H9 (cell line): ENCODE data around the gene CRTAP. TPM values are rescaled to one million over a fixed set of nuclear protein-coding genes. Genes with fewer than 3 reads are reported as not detected.

Experiments
- DNase-seq: peaks from one replicate; pipeline ENCODE4 v3.0.0-alpha.2; 2017
- H2AFZ ChIP-seq: one replicate; pipeline ENCODE4 v1.6.1; 2013; ENCODE audit warnings: mild to moderate bottlenecking, low read length, control low read depth, moderate library complexity
- H2AK5ac ChIP-seq: 2 replicates; pipeline ENCODE4 v1.6.1; 2013; ENCODE audit warnings: low read length, control low read depth, mixed read lengths; ENCODE audit not compliant: insufficient read length
- H2BK120ac ChIP-seq: one replicate; pipeline ENCODE4 v1.6.1; 2013; ENCODE audit warnings: low read depth, mild to moderate bottlenecking, low read length, control low read depth, inconsistent platforms; ENCODE audit not compliant: poor library complexity, severe bottlenecking
- H2BK12ac ChIP-seq: 2 replicates; pipeline ENCODE4 v1.6.1; 2013; ENCODE audit warnings: low read length, control low read depth, mixed read lengths, low read depth; ENCODE audit not compliant: insufficient read length
- H2BK15ac ChIP-seq: 2 replicates; pipeline ENCODE4 v1.6.1; 2013; ENCODE audit warnings: low read depth, low read length, control low read depth
- H2BK20ac ChIP-seq: one replicate; pipeline ENCODE4 v1.6.1; 2013; ENCODE audit warnings: low read depth, mild to moderate bottlenecking, low read length, control low read depth, inconsistent platforms; ENCODE audit not compliant: poor library complexity, severe bottlenecking
- H2BK5ac ChIP-seq: 2 replicates; pipeline ENCODE4 v1.6.1; 2013; ENCODE audit warnings: low read length, control low read depth, mixed read lengths; ENCODE audit not compliant: insufficient read length
- H3K14ac ChIP-seq: 2 replicates; pipeline ENCODE4 v1.6.1; 2013; ENCODE audit warnings: low read length, control low read depth; ENCODE audit not compliant: insufficient read depth
- H3K18ac ChIP-seq: 2 replicates; pipeline ENCODE4 v1.6.1; 2013; ENCODE audit warnings: low read depth, mild to moderate bottlenecking, mixed read lengths, low read length, control low read depth; ENCODE audit not compliant: insufficient read length
- H3K23ac ChIP-seq: 2 replicates; pipeline ENCODE4 v1.6.1; 2013; ENCODE audit warnings: low read length, control low read depth, mixed read lengths, low read depth; ENCODE audit not compliant: insufficient read length
- H3K23me2 ChIP-seq: 2 replicates; pipeline ENCODE4 v1.6.1; 2013; ENCODE audit warnings: low read depth, mild to moderate bottlenecking, mixed read lengths, low read length, control low read depth; ENCODE audit not compliant: insufficient read length, poor library complexity, severe bottlenecking
- H3K27ac ChIP-seq: 2 replicates; pipeline ENCODE4 v1.5.1; 2013; ENCODE audit warnings: low read length, control low read depth, mixed read lengths, low read depth; ENCODE audit not compliant: insufficient read length
- H3K27me3 ChIP-seq: 2 replicates; pipeline ENCODE4 v1.6.1; 2013; ENCODE audit warnings: low read length, control low read depth, inconsistent platforms; ENCODE audit not compliant: insufficient read depth
- H3K4ac ChIP-seq: 2 replicates; pipeline ENCODE4 v1.6.1; 2013; ENCODE audit warnings: low read depth, mild to moderate bottlenecking, control low read depth, inconsistent platforms, low read length, moderate library complexity
- H3K4me1 ChIP-seq: 2 replicates; pipeline ENCODE4 v1.6.1; 2013; ENCODE audit warnings: low read length, control low read depth, inconsistent platforms; ENCODE audit not compliant: insufficient read depth
- H3K4me2 ChIP-seq: 2 replicates; pipeline ENCODE4 v1.6.1; 2013; ENCODE audit warnings: low read length, control low read depth, mixed read lengths; ENCODE audit not compliant: insufficient read length, insufficient read depth
- H3K56ac ChIP-seq: 2 replicates; pipeline ENCODE4 v1.6.1; 2013; ENCODE audit warnings: low read depth, mild to moderate bottlenecking, mixed read lengths, low read length, control low read depth; ENCODE audit not compliant: insufficient read length
- H3K79me1 ChIP-seq: 2 replicates; pipeline ENCODE4 v1.6.1; 2013; ENCODE audit warnings: low read depth, mild to moderate bottlenecking, moderate library complexity, low read length, control low read depth, inconsistent platforms; ENCODE audit not compliant: insufficient read depth, poor library complexity, severe bottlenecking
- H3K79me2 ChIP-seq: 2 replicates; pipeline ENCODE4 v1.6.1; 2013; ENCODE audit warnings: low read length, control low read depth, inconsistent platforms; ENCODE audit not compliant: insufficient read depth
- H3K9ac ChIP-seq: 2 replicates; pipeline ENCODE4 v1.6.1; 2013; ENCODE audit warnings: low read length, control low read depth, mixed read lengths; ENCODE audit not compliant: insufficient read length; ENCODE audit errors: extremely low read depth
- H3K9me3 ChIP-seq: one replicate; pipeline ENCODE4 v1.6.1; 2013; ENCODE audit warnings: low read depth, low read length, inconsistent platforms; ENCODE audit not compliant: control insufficient read depth
- H3T11ph ChIP-seq: one replicate; pipeline ENCODE4 v1.6.1; 2013; ENCODE audit warnings: mild to moderate bottlenecking, low read length, control low read depth, inconsistent platforms
- H4K20me1 ChIP-seq: one replicate; pipeline ENCODE4 v1.6.1; 2013; ENCODE audit not compliant: control insufficient read depth, insufficient read length, insufficient read depth
- H4K5ac ChIP-seq: 2 replicates; pipeline ENCODE4 v1.6.1; 2013; ENCODE audit warnings: low read depth, mild to moderate bottlenecking, mixed read lengths, low read length, control low read depth; ENCODE audit not compliant: insufficient read length
- H4K8ac ChIP-seq: replicated peaks from 2 replicates; pipeline ENCODE4 v1.6.1; 2013; ENCODE audit warnings: low read length, control low read depth, mixed read lengths, low read depth; ENCODE audit not compliant: insufficient read length
- H4K91ac ChIP-seq: 2 replicates; pipeline ENCODE4 v1.6.1; 2013; ENCODE audit warnings: low read depth, mild to moderate bottlenecking, moderate library complexity, mixed read lengths, low read length, control low read depth; ENCODE audit not compliant: insufficient read length
- H3K27ac Mint-ChIP-seq, 3 experiments: 2 replicates in 2 of 3; 3 replicates in 1 of 3; pipeline ENCODE4 v1.8.0; 2020 to 2021; ENCODE audit warnings: mixed read lengths in 3 of 3, mild to moderate bottlenecking in 1 of 3, moderate library complexity in 1 of 3
- H3K27me3 Mint-ChIP-seq: 2 replicates; pipeline ENCODE4 v1.8.0; 2021; ENCODE audit warnings: low read depth, mild to moderate bottlenecking, moderate library complexity, mixed read lengths
- H3K36me3 Mint-ChIP-seq, 3 experiments: 2 replicates in 2 of 3; 3 replicates in 1 of 3; pipeline ENCODE4 v1.8.0; 2020 to 2021; ENCODE audit warnings: low read depth in 3 of 3, mixed read lengths in 3 of 3; ENCODE audit not compliant: insufficient read depth in 1 of 3
- H3K4me1 Mint-ChIP-seq, 2 experiments: 2 replicates each; pipeline ENCODE4 v1.8.0; 2020; ENCODE audit warnings: mixed read lengths in 2 of 2
- H3K4me3 Mint-ChIP-seq, 2 experiments: 2 replicates in 1 of 2; 3 replicates in 1 of 2; pipeline ENCODE4 v1.8.0; 2020 to 2021; ENCODE audit warnings: mild to moderate bottlenecking in 2 of 2, mixed read lengths in 2 of 2, moderate library complexity in 1 of 2
- H3K9me3 Mint-ChIP-seq, 2 experiments: 2 replicates in 1 of 2; 3 replicates in 1 of 2; pipeline ENCODE4 v1.8.0; 2020; ENCODE audit warnings: mild to moderate bottlenecking in 2 of 2, mixed read lengths in 2 of 2, moderate library complexity in 1 of 2
- CTCF ChIP-seq: fragments of 200-600 bp; sonication (generic); conservative IDR thresholded peaks from 3 replicates; pipeline ENCODE4 v1.8.0; 2021; ENCODE audit warnings: antibody characterized with exemption, mild to moderate bottlenecking
- WGBS: extraction: QIAGEN DNeasy Blood & Tissue Kit; methylation state at CpG from one replicate; pipeline ENCODE4 v1.1.7; 2013; ENCODE audit warnings: missing lambda C conversion rate, low lambda C conversion rate, mixed read lengths; ENCODE audit not compliant: insufficient read length; ENCODE audit errors: extremely low coverage; 5-methylcytosine and 5-hydroxymethylcytosine counted together
- total RNA-seq: library from RNA; stranded (reverse); gene quantifications from 2 replicates; pipeline ENCODE4 v1.2.1, GENCODE V29; 2021

Gene CRTAP
- total RNA-seq, 1 experiment from 2014 or later: 159 TPM

DNA sequence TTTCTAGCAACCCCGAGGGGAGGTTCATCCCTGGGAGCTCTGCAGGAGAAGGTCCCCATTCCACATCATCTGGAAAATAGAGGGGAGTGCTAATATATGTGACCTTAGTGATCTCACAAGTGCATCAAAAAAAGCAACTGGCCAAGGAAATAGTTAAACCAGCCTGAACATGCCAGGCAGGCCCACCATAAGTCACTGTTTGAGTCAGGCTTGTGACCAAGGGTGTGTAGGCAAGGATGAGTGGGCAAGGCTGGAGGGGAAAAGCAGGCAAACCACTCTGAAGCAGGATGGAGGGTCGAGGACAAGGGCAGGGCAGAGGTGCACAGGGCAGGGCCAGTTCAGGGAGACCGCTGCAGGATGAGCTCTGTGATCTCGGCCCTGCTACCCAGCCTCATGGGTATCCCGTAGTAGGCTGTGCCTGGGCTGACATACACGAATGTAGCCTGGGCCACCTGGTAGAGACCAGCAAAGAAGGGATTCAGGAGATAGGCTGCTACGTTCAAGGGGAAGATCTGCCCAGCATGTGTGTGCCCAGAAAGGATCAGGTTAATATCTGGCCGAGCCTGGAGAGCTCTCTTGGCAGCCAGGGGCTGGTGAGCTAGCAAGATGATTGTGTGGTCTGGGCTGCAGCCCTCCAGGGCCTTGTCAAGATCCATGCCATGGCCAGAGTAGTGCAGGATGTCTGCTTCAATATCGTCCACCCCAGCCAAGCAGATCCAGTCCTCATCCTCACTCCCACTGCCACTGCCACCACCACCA is 21.1 kb upstream of the CRTAP start:
- Mint-ChIP-seq H3K4me1 (peaks cover 10% of the 10 kb centered on the region in 2 experiments), H3K36me3 (peaks cover 15 to 23% (median 17%) of the 10 kb centered on the region in 3 experiments; a peak in 6 of 7 replicates), H3K27ac (peak overlapping the region in 1 of 3 experiments; percentile 83; a peak in 1 of 7 replicates), H3K9me3 (no peaks in the 10 kb centered on the region), H3K4me3 (no peak overlapping the region), H3K27me3 (no peaks in the 10 kb centered on the region)
- Histone ChIP-seq H3K9me3 (no peaks in the 10 kb centered on the region), H3K9ac (no peak overlapping the region), H4K8ac (no peak overlapping the region), H3T11ph (no peak overlapping the region), H4K91ac (no peak overlapping the region), H2BK12ac (no peak overlapping the region), H2BK120ac (no peak overlapping the region), H3K18ac (no peak overlapping the region), H4K20me1 (no peaks in the 10 kb centered on the region), H3K14ac (no peak overlapping the region), H3K4me2 (no peak overlapping the region), H2AK5ac (no peak overlapping the region), H3K79me2 (peaks cover 11% of the 10 kb centered on the region; the same call in 1 of the 2 replicates), H2BK20ac (no peak overlapping the region), H3K23me2 (peaks cover 6% of the 10 kb centered on the region), H3K4me1 (no peaks in the 10 kb centered on the region; the same call in 1 of the 2 replicates), H3K79me1 (peaks cover 9% of the 10 kb centered on the region), H2AFZ (no peak overlapping the region), H4K5ac (no peak overlapping the region), H3K4ac (no peak overlapping the region), H2BK5ac (no peak overlapping the region), H3K27me3 (no peaks in the 10 kb centered on the region; the same call in 1 of the 2 replicates), H3K27ac (no peak overlapping the region), H3K23ac (no peak overlapping the region), H3K56ac (no peak overlapping the region), H2BK15ac (no peak overlapping the region)
- no CpG with 5 or more reads among the region's 9 CpGs for WGBS
- no peak for TF ChIP-seq CTCF
- DNase-seq: no peak
